Adrenal gland (tissue), 5 donors: Measurements from ENCODE around the gene PELI1.

Experiments
- POLR2A ChIP-seq, 2 donors: fragments of 450-650 bp; IDR thresholded peaks; one replicate each; pipeline ENCODE4 v1.6.1; 2017; ENCODE audit warnings: antibody characterized with exemption in 2 of 2, mild to moderate bottlenecking in 2 of 2, moderate library complexity in 1 of 2
- TF ChIP-seq, protein P1 (sequence below), 6 experiments: fragments of 450-650 bp in 4 of 6; fragments of 200-600 bp in 2 of 6; sonication (generic) in 1 of 6; IDR thresholded peaks; 1 replicate in 5 of 6; 2 replicates in 1 of 6; pipeline versions ENCODE4 v1.5.1 to v1.8.0; 2016 to 2021; ENCODE audit warnings: antibody characterized with exemption in 6 of 6, mild to moderate bottlenecking in 2 of 6, moderate library complexity in 1 of 6
- donor health status: DM: no; HTN: no; CAD: no.

DNA sequence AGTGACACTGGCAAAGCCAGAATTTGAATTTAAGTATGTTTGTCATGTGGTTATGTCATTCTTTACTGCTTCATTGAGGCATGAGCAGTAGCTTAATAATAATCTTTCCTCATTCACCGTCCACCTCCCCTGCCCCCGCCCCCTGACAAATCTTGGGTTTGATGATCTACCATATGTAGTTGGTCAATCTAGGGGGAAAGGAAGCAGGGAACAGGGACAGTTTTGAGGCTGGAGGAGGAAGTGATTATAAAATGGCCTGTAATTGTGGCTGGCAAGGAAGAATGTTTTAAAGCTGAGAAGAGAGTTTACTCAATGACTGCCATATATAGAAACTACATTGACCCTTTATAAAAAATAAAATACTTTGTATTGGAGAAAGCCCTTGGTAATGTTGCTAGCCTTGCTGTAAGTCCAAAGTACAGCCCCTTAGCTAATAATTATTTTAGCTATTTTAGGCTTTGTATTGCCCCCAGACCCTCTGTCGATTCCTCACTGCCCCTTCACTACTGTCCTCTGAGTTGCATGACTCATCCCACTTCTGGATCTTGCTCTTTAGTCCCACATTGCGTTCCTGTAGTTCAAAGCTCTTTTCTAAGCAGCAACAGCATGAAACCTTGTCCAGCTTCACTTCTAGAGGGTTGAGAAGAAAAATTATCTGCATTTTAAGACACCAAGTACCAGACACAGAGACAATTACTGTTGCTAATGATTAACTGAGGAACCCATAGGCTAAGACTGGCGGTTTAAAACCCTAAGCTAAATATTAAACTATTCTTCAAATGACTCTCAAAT is 38.4 kb downstream of the PELI1 start:
- TF ChIP-seq POLR2A (IDR thresholded peaks at IDR 0.05), result no peak
- TF ChIP-seq, protein P1, sequence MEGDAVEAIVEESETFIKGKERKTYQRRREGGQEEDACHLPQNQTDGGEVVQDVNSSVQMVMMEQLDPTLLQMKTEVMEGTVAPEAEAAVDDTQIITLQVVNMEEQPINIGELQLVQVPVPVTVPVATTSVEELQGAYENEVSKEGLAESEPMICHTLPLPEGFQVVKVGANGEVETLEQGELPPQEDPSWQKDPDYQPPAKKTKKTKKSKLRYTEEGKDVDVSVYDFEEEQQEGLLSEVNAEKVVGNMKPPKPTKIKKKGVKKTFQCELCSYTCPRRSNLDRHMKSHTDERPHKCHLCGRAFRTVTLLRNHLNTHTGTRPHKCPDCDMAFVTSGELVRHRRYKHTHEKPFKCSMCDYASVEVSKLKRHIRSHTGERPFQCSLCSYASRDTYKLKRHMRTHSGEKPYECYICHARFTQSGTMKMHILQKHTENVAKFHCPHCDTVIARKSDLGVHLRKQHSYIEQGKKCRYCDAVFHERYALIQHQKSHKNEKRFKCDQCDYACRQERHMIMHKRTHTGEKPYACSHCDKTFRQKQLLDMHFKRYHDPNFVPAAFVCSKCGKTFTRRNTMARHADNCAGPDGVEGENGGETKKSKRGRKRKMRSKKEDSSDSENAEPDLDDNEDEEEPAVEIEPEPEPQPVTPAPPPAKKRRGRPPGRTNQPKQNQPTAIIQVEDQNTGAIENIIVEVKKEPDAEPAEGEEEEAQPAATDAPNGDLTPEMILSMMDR (IDR thresholded peaks at IDR 0.05), result no peak
